OCI-LY3 (cell line): ENCODE measurements around the gene TRIL.

Source experiments
- H2AFZ ChIP-seq: fragments of 200-600, 300-600 bp; shearing (Covaris generic); 2 replicates; pipeline ENCODE4 v1.6.0; 2014; ENCODE audit warnings: antibody characterized with exemption, low read depth, low read length
- H3K27ac ChIP-seq: fragments of 200-600, 300-600 bp; sonication (generic); 2 replicates; pipeline ENCODE4 v1.5.1; 2014; ENCODE audit warnings: mild to moderate bottlenecking, low read length, moderate library complexity, mixed read lengths
- H3K27me3 ChIP-seq: fragments of 200-600, 300-600 bp; sonication (generic); 2 replicates; pipeline ENCODE4 v1.6.1; 2014; ENCODE audit warnings: low read depth, low read length, mixed read lengths
- H3K36me3 ChIP-seq: fragments of 200-600, 300-600 bp; sonication (generic); replicated peaks from 2 replicates; pipeline ENCODE3; 2014; ENCODE audit warnings: low read depth, low read length, mixed read lengths
- H3K4me1 ChIP-seq: fragments of 300-600, 200-600 bp; sonication (generic); 2 replicates; pipeline ENCODE4 v1.6.1; 2014; ENCODE audit warnings: low read length, mixed read lengths
- H3K4me2 ChIP-seq: fragments of 200-600, 300-600 bp; sonication (generic); 2 replicates; pipeline ENCODE4 v1.6.1; 2014; ENCODE audit warnings: low read length, mixed read lengths
- H3K4me3 ChIP-seq: fragments of 300-600, 200-600 bp; sonication (generic); 2 replicates; pipeline ENCODE4 v1.5.1; 2014; ENCODE audit warnings: antibody characterized with exemption, mild to moderate bottlenecking, low read length, moderate library complexity
- H3K79me2 ChIP-seq: fragments of 300-600, 200-600 bp; shearing (Covaris generic); 2 replicates; pipeline ENCODE4 v1.6.1; 2014; ENCODE audit warnings: mild to moderate bottlenecking, low read length, mixed read lengths
- H3K9ac ChIP-seq: fragments of 300-600, 200-600 bp; shearing (Covaris generic); 2 replicates; pipeline ENCODE4 v1.6.0; 2014; ENCODE audit warnings: mild to moderate bottlenecking, low read length, moderate library complexity
- H3K9me3 ChIP-seq: fragments of 200-600, 300-600 bp; shearing (Covaris generic); 2 replicates; pipeline ENCODE4 v1.6.1; 2014; ENCODE audit warnings: low read length, mixed read lengths; ENCODE audit not compliant: insufficient read depth
- H4K20me1 ChIP-seq: fragments of 200-600, 300-600 bp; sonication (generic); 2 replicates; pipeline ENCODE4 v1.6.1; 2016; ENCODE audit warnings: low read length, mixed read lengths; ENCODE audit not compliant: insufficient read depth
- CTCF ChIP-seq: fragments of 200-600, 300-600 bp; sonication (generic); IDR thresholded peaks from 2 replicates; pipeline ENCODE4 v1.5.1; 2014; ENCODE audit warnings: antibody characterized with exemption, low read length, low read depth
- EZH2phosphoT487 ChIP-seq: fragments of 200-600 bp; shearing (Covaris generic); IDR thresholded peaks from 2 replicates; pipeline ENCODE4 v1.6.1; 2018; ENCODE audit warnings: antibody characterized with exemption, mixed run types, low read depth

TRIL gene

GRCh38 chr7:28958235-28958979, at the start of gene TRIL:
TSS of gene TRIL (minus strand) at chr7:28958330. CDS start at chr7:28958046, 284 bp downstream.
- Histone ChIP-seq H3K27me3 (peaks cover 8% of the 10 kb centered on the region; the same call in 1 of the 2 replicates), H3K9me3 (no peaks in the 10 kb centered on the region), H3K4me1 (no peaks in the 10 kb centered on the region), H3K4me3 (no peak within 1 kb of the TSS), H3K79me2 (no peaks in the 10 kb centered on the region), H3K27ac (no peak within 1 kb of the TSS), H3K36me3 (no peaks in the 10 kb centered on the region), H3K9ac (no peak within 1 kb of the TSS), H2AFZ (no peak within 1 kb of the TSS), H4K20me1 (no peaks in the 10 kb centered on the region), H3K4me2 (no peak within 1 kb of the TSS)
- TF ChIP-seq EZH2phosphoT487 (no peak), CTCF (no peak)

GRCh38 chr7:29007127-29007526, 49.0 kb upstream of the TRIL start:
- Histone ChIP-seq H3K27me3 (0 out of 2 replicates have a peak, but pooled peaks cover 2% of the 10 kb centered on the region), H4K20me1 (no peaks in the 10 kb centered on the region), H3K4me3 (no peak overlapping the region), H3K4me2 (no peak overlapping the region), H2AFZ (no peak overlapping the region), H3K9me3 (no peaks in the 10 kb centered on the region), H3K4me1 (no peaks in the 10 kb centered on the region), H3K79me2 (no peaks in the 10 kb centered on the region), H3K27ac (no peak overlapping the region), H3K36me3 (no peaks in the 10 kb centered on the region), H3K9ac (no peak overlapping the region)
- TF ChIP-seq CTCF, result no peak
- no peak for TF ChIP-seq EZH2phosphoT487

- 0 out of 2 replicates have a peak, but pooled peaks cover 2% of the 10 kb centered on the region for H3K27me3 ChIP-seq
- H3K4me2 ChIP-seq, result no peak overlapping the region
- no peak overlapping the region for H3K4me3 ChIP-seq
- no peaks in the 10 kb centered on the region for H3K9me3 ChIP-seq
- H3K4me1 ChIP-seq, result no peaks in the 10 kb centered on the region
- H2AFZ ChIP-seq, result no peak overlapping the region
- H3K36me3 ChIP-seq, result no peaks in the 10 kb centered on the region
- no peaks in the 10 kb centered on the region for H4K20me1 ChIP-seq
- no peaks in the 10 kb centered on the region for H3K79me2 ChIP-seq
- no peak overlapping the region for H3K27ac ChIP-seq
- H3K9ac ChIP-seq, result no peak overlapping the region
- no peak for TF ChIP-seq CTCF
- TF ChIP-seq EZH2phosphoT487, result no peak
Observed at GRCh38 chr7:29005829-29006228, 47.7 kb upstream of the TRIL start.

- Histone ChIP-seq H3K4me2 (no peak overlapping the region), H3K79me2 (no peaks in the 10 kb centered on the region), H3K36me3 (no peaks in the 10 kb centered on the region), H4K20me1 (no peaks in the 10 kb centered on the region), H3K4me3 (no peak overlapping the region), H2AFZ (no peak overlapping the region), H3K9ac (no peak overlapping the region), H3K4me1 (no peaks in the 10 kb centered on the region), H3K9me3 (no peaks in the 10 kb centered on the region), H3K27me3 (0 out of 2 replicates have a peak, but pooled peaks cover 2% of the 10 kb centered on the region), H3K27ac (no peak overlapping the region)
- no peak for TF ChIP-seq EZH2phosphoT487
- no peak for TF ChIP-seq CTCF
Observed at GRCh38 chr7:29005406-29005805, 47.3 kb upstream of the TRIL start.
